GM12878 (cell line): ENCODE results near the gene STARD13. TPM values are rescaled to one million over a fixed set of nuclear protein-coding genes. Genes with fewer than 3 reads are reported as not detected.

Experiments
- ATAC-seq: fragments of 200-7000 bp; cut with Tn5 transposase; 3 replicates; pipeline ENCODE4 v1.9.1; 2020; ENCODE audit warnings: mild to moderate bottlenecking, moderate library complexity
- BruUV-seq: library from RNA; stranded (reverse); fragments of 400-500 nt; replicated peaks from 2 replicates; lab custom pipeline; 2021; lab: Mats Ljungman, UMichigan
- CTCF ChIA-PET: fragments of 300-600 bp; sonication (Branson Sonifier 250); formaldehyde crosslinking; extraction: SDS; loops from one replicate; lab custom pipeline; 2021; ENCODE audit warnings: inconsistent platforms; lab: Yijun Ruan, JAX
- POLR2A ChIA-PET: fragments of 350-600 bp; formaldehyde crosslinking; extraction: SDS; loops from one replicate; lab custom pipeline; 2021; ENCODE audit warnings: inconsistent platforms; lab: Charles Lee
- RAD21 ChIA-PET: fragments of 300-600 bp; sonication (Branson Sonifier 250); formaldehyde crosslinking; loops from one replicate; lab custom pipeline; 2023; ENCODE audit warnings: antibody characterized with exemption; ENCODE audit not compliant: unreplicated experiment; lab: Charles Lee
- SMC1A ChIA-PET: fragments of 300-600 bp; sonication (Branson Sonifier 250); formaldehyde crosslinking; loops from one replicate; lab custom pipeline; 2023; ENCODE audit not compliant: unreplicated experiment, uncharacterized antibody; lab: Charles Lee
- DNase-seq: peaks from one replicate; pipeline ENCODE4 v3.0.0-alpha.2; 2011; ENCODE audit warnings: low read depth, low spot score
- FAIRE-seq: peaks from 3 replicates; lab custom pipeline; 2011; peaks lifted over from hg19 to GRCh38; lab: Jason Lieb, UNC
- H2AFZ ChIP-seq: 2 replicates; pipeline ENCODE4 v1.6.0; 2011; ENCODE audit warnings: low read depth, low read length, control low read depth; ENCODE audit not compliant: control insufficient read depth
- H3K27ac ChIP-seq: 2 replicates; pipeline ENCODE4 v1.5.1; 2011; ENCODE audit warnings: control low read depth; ENCODE audit not compliant: control insufficient read depth, insufficient read depth
- H3K27me3 ChIP-seq, 2 experiments: replicated peaks in 1 of 2; 2 replicates each; pipeline versions ENCODE4 v1.6.0 to v1.6.1; 2011; ENCODE audit warnings: low read length in 1 of 2; ENCODE audit not compliant: control insufficient read depth in 2 of 2, insufficient read depth in 2 of 2
- H3K36me3 ChIP-seq, 2 experiments: 2 replicates each; pipeline ENCODE4 v1.5.1; 2011; ENCODE audit warnings: low read length in 1 of 2; ENCODE audit not compliant: control insufficient read depth in 2 of 2, insufficient read depth in 2 of 2
- H3K4me1 ChIP-seq: 2 replicates; pipeline ENCODE4 v1.6.1; 2011; ENCODE audit warnings: mild to moderate bottlenecking, low read length, moderate library complexity, mixed read lengths; ENCODE audit not compliant: control insufficient read depth, insufficient read depth
- H3K4me2 ChIP-seq: 2 replicates; pipeline ENCODE4 v1.6.0; 2011; ENCODE audit warnings: control low read depth; ENCODE audit not compliant: control insufficient read depth, insufficient read depth
- H3K4me3 ChIP-seq: fragments of 200-600 bp; sonication (generic); 2 replicates; pipeline ENCODE4 v1.5.1; 2016
- H3K79me2 ChIP-seq: 2 replicates; pipeline ENCODE4 v1.6.0; 2011; ENCODE audit warnings: low read length; ENCODE audit not compliant: control insufficient read depth, insufficient read depth
- H3K9ac ChIP-seq: 2 replicates; pipeline ENCODE4 v1.8.0; 2011; ENCODE audit warnings: low read length, control low read depth, mixed read lengths; ENCODE audit not compliant: control insufficient read depth, insufficient read depth
- H3K9me3 ChIP-seq: replicated peaks from 3 replicates; pipeline ENCODE4 v1.5.1; 2011; ENCODE audit warnings: mild to moderate bottlenecking, low read length; ENCODE audit not compliant: control insufficient read depth, insufficient read depth
- H4K20me1 ChIP-seq: 2 replicates; pipeline ENCODE4 v1.6.0; 2011; ENCODE audit not compliant: control insufficient read depth, insufficient read depth
- ETV6 ChIP-seq, 2 experiments: fragments of 450-650 bp in 1 of 2; IDR thresholded peaks in 1 of 2; conservative IDR thresholded peaks in 1 of 2; 2 replicates each; pipeline ENCODE4 v1.6.1; 2014; ENCODE audit warnings: antibody characterized with exemption in 1 of 2, borderline replicate concordance in 1 of 2, low read depth in 1 of 2, mild to moderate bottlenecking in 1 of 2, moderate library complexity in 1 of 2
- PML ChIP-seq: IDR thresholded peaks from 2 replicates; pipeline ENCODE4 v1.6.1; 2012; ENCODE audit warnings: low read length, inconsistent platforms
- RAD21 ChIP-seq: IDR thresholded peaks from 2 replicates; pipeline ENCODE4 v1.6.1; 2011; ENCODE audit warnings: mild to moderate bottlenecking, low read depth, low read length, moderate library complexity; ENCODE audit not compliant: insufficient read depth
- SMC3 ChIP-seq: IDR thresholded peaks from 2 replicates; pipeline ENCODE4 v1.6.1; 2011; ENCODE audit warnings: low read length, improper control_type of control experiment, borderline replicate concordance
- TARDBP ChIP-seq: IDR thresholded peaks from 2 replicates; pipeline ENCODE4 v1.6.1; 2016; ENCODE audit warnings: borderline replicate concordance
- WGBS: methylation state at CpG from one replicate; pipeline ENCODE4 v1.1.6; 2016; ENCODE audit warnings: low lambda C conversion rate; ENCODE audit not compliant: insufficient replicate concordance, insufficient coverage; ENCODE audit errors: missing lambda C conversion rate; 5-methylcytosine and 5-hydroxymethylcytosine counted together
- in situ Hi-C: fragments of 300-500 bp; cut with MboI; formaldehyde crosslinking; loops from 9 replicates; pipeline ENCODE4 v1.14.3; 2018; ENCODE audit warnings: mixed read lengths
- intact Hi-C: fragments of 100-400 bp; cut with micrococcal nuclease; formaldehyde crosslinking; loops from one replicate; pipeline ENCODE4 v1.14.2; 2022; ENCODE audit not compliant: unreplicated experiment
- polyA plus RNA-seq, 11 experiments: library from polyadenylated mRNA; depleted of rRNA in 4 of 11; unstranded in 6 of 11; stranded (reverse) in 5 of 11; fragments of >200 nt; fragmentation: Nextera tagmentation in 4 of 11; fragmentation: Illumina TruSeq in 1 of 11; extraction: Ambion mirVana in 4 of 11; extraction: Trizol in 1 of 11; gene quantifications; 1 replicate in 1 of 11; 2 replicates in 10 of 11; pipeline versions ENCODE4 v1.2.1 to v1.2.3, GENCODE V29; 2011 to 2016; ENCODE audit warnings: inconsistent platforms in 2 of 11, missing spikeins in 2 of 11, low read depth in 1 of 11
- total RNA-seq, 4 experiments: library from RNA; depleted of rRNA in 3 of 4; stranded (reverse); fragments of >200 nt in 3 of 4; fragmentation: Illumina TruSeq in 1 of 4; extraction: Trizol in 1 of 4; gene quantifications; 2 replicates each; pipeline versions ENCODE4 v1.2.1 to v1.2.3, GENCODE V29; 2013 to 2021
- TF ChIP-seq, protein P1 (sequence below), 3 experiments: IDR thresholded peaks in 2 of 3; conservative IDR thresholded peaks in 1 of 3; 2 replicates each; pipeline ENCODE4 v1.5.1; 2011; ENCODE audit warnings: low read depth in 3 of 3, low read length in 3 of 3, mild to moderate bottlenecking in 3 of 3, control low read depth in 2 of 3, moderate library complexity in 2 of 3, inconsistent platforms in 1 of 3, mixed read lengths in 1 of 3; ENCODE audit not compliant: control insufficient read depth in 2 of 3, insufficient read depth in 1 of 3; ENCODE audit errors: extremely low read depth in 1 of 3

Gene STARD13
- total and polyA plus RNA-seq, 10 of the 15 experiments (the other 5 are each of a cell fraction or from before 2014, with no cell fraction given): 4.0 to 41.6 (median 10.1) TPM

DNA sequence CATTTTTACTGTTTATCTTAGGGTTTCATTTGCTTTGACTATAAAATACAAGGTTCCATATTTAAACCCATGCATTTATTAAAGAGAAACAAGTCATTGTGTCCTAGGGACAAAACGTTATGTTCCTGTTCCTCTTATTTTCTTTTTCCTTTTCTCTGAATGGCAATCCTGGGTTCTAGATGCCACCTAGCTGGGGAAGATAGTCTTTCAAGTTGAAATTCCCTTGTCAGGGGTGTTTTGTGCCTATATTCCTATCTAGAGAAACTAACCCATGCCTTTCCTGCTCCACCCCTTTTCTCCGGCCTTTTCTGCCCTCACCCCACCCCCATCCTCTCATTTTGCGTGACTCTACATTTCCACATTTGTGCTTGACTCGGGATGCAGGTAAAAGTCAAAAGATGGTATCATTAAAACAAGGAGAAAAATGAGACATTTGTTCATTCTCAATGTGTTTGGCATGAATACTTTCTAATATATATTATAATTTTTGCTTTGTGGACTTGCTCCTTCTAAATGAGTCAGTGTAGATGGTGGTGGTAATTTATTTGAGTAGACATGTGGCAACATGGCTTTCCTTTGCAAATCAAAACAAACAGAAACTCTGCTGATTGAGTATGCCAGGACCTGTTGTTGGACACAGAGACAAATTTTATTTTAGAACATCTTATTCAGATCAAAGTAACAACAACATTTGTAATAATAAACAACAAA lies 26.8 kb upstream of the STARD13 start:
- ChIA-PET CTCF (no interaction called here), POLR2A (no interaction called here), RAD21 (no interaction called here), SMC1A (interaction anchor here (1.2 kb wide), 1 partner anchor 10 kb away, joined by 3 read pairs; no protein-coding TSS in a partner anchor)
- in situ Hi-C loops: no loop called here
- no peaks in the 10 kb centered on the region for H3K79me2 ChIP-seq
- FAIRE-seq (no peak), ATAC-seq (no peak), DNase-seq (no peak)
- H3K4me3 ChIP-seq: no peak overlapping the region
- 50% methylated on average over 4 of the region's 4 CpGs for WGBS
- no peak overlapping the region for H3K9ac ChIP-seq
- no peaks in the 10 kb centered on the region for H4K20me1 ChIP-seq
- no peak overlapping the region for H2AFZ ChIP-seq
- intact Hi-C loops: no loop called here
- H3K36me3 ChIP-seq: no peaks in the 10 kb centered on the region
- H3K4me1 ChIP-seq: no peaks in the 10 kb centered on the region
- H3K27ac ChIP-seq: no peak overlapping the region
- no TSS peak for BruUV-seq
- TF ChIP-seq PML (no peak), ETV6 (conservative IDR thresholded peaks at IDR 0.05 in 1 of 2, IDR thresholded peaks at IDR 0.05 in 1 of 2; ENCODE audit: borderline replicate concordance in 1 of 2, low read depth in 1 of 2) (no peak), SMC3 (peak; percentile 25; the same call in 1 of the 2 replicates), TARDBP (no peak), RAD21 (peak; percentile 53)
- TF ChIP-seq, protein P1, sequence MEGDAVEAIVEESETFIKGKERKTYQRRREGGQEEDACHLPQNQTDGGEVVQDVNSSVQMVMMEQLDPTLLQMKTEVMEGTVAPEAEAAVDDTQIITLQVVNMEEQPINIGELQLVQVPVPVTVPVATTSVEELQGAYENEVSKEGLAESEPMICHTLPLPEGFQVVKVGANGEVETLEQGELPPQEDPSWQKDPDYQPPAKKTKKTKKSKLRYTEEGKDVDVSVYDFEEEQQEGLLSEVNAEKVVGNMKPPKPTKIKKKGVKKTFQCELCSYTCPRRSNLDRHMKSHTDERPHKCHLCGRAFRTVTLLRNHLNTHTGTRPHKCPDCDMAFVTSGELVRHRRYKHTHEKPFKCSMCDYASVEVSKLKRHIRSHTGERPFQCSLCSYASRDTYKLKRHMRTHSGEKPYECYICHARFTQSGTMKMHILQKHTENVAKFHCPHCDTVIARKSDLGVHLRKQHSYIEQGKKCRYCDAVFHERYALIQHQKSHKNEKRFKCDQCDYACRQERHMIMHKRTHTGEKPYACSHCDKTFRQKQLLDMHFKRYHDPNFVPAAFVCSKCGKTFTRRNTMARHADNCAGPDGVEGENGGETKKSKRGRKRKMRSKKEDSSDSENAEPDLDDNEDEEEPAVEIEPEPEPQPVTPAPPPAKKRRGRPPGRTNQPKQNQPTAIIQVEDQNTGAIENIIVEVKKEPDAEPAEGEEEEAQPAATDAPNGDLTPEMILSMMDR (IDR thresholded peaks at IDR 0.05 in 2 of 3, conservative IDR thresholded peaks at IDR 0.05 in 1 of 3; ENCODE audit: control insufficient read depth in 2 of 3, extremely low read depth in 1 of 3, insufficient read depth in 1 of 3, low read depth in 3 of 3, low read length in 3 of 3): peak in 1 of 3 experiments; percentile 45; a peak in 2 of 6 replicates
- no peaks in the 10 kb centered on the region; the same call in 2 of the 3 replicates for H3K9me3 ChIP-seq
- no peak overlapping the region for H3K4me2 ChIP-seq
- no peaks in the 10 kb centered on the region for H3K27me3 ChIP-seq
